ENCODE data around the gene ZNF618. TPM values are rescaled to one million over a fixed set of nuclear protein-coding genes. Genes with fewer than 3 reads are reported as not detected.

Gene ZNF618
- total RNA-seq, 1 experiment from 2014 or later: 1.8 TPM

DNA sequence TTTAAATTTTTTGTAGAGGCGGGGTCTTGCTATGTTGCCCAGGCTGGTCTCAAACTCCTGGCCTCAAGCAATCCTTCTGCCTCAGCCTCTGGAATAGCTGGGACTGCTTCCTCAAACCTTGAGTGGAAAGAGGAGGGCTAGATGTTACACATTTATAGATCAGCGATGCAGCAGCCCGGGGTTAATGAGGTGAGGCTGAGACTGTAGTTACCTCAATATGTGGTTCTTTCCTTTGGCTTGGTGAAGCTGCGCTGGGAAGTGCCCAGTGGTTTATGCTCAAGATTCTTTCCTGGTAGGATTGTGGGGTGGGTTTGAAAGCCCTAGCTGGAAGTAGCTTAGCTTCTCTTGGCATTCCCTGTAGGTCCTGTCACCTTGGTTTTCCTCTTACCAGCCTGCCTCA is 22.5 kb downstream of the ZNF618 start:
- TF ChIP-seq SIN3A (IDR thresholded peaks at IDR 0.05; ENCODE audit: borderline replicate concordance, insufficient read depth, low read depth, low read length): no peak
- no peak for TF ChIP-seq POLR2AphosphoS5 (IDR thresholded peaks at IDR 0.05; ENCODE audit: low read depth, low read length)
- TF ChIP-seq, protein P1, sequence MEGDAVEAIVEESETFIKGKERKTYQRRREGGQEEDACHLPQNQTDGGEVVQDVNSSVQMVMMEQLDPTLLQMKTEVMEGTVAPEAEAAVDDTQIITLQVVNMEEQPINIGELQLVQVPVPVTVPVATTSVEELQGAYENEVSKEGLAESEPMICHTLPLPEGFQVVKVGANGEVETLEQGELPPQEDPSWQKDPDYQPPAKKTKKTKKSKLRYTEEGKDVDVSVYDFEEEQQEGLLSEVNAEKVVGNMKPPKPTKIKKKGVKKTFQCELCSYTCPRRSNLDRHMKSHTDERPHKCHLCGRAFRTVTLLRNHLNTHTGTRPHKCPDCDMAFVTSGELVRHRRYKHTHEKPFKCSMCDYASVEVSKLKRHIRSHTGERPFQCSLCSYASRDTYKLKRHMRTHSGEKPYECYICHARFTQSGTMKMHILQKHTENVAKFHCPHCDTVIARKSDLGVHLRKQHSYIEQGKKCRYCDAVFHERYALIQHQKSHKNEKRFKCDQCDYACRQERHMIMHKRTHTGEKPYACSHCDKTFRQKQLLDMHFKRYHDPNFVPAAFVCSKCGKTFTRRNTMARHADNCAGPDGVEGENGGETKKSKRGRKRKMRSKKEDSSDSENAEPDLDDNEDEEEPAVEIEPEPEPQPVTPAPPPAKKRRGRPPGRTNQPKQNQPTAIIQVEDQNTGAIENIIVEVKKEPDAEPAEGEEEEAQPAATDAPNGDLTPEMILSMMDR (IDR thresholded peaks at IDR 0.05): no peak
- no peak for TF ChIP-seq TCF7L2 (IDR thresholded peaks at IDR 0.05; ENCODE audit: low read depth, low read length)
- TF ChIP-seq, protein P2, sequence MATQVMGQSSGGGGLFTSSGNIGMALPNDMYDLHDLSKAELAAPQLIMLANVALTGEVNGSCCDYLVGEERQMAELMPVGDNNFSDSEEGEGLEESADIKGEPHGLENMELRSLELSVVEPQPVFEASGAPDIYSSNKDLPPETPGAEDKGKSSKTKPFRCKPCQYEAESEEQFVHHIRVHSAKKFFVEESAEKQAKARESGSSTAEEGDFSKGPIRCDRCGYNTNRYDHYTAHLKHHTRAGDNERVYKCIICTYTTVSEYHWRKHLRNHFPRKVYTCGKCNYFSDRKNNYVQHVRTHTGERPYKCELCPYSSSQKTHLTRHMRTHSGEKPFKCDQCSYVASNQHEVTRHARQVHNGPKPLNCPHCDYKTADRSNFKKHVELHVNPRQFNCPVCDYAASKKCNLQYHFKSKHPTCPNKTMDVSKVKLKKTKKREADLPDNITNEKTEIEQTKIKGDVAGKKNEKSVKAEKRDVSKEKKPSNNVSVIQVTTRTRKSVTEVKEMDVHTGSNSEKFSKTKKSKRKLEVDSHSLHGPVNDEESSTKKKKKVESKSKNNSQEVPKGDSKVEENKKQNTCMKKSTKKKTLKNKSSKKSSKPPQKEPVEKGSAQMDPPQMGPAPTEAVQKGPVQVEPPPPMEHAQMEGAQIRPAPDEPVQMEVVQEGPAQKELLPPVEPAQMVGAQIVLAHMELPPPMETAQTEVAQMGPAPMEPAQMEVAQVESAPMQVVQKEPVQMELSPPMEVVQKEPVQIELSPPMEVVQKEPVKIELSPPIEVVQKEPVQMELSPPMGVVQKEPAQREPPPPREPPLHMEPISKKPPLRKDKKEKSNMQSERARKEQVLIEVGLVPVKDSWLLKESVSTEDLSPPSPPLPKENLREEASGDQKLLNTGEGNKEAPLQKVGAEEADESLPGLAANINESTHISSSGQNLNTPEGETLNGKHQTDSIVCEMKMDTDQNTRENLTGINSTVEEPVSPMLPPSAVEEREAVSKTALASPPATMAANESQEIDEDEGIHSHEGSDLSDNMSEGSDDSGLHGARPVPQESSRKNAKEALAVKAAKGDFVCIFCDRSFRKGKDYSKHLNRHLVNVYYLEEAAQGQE (IDR thresholded peaks at IDR 0.05; ENCODE audit: insufficient read depth in 1 of 2, low read depth in 2 of 2, low read length in 1 of 2): no peak
- no peak overlapping the region for H3K27ac ChIP-seq (ENCODE audit: low read length)
- DNase-seq (ENCODE audit: low read depth, low spot score): no peak
- peaks cover 2% of the 10 kb centered on the region; the same call in 1 of the 2 replicates for H3K27me3 ChIP-seq (ENCODE audit: control insufficient read depth, insufficient read depth, low read length)
- no peaks in the 10 kb centered on the region for H3K9me3 ChIP-seq (ENCODE audit: control insufficient read depth, insufficient read depth, low read depth, low read length)
- intact Hi-C loops (cut with micrococcal nuclease; ENCODE audit: unreplicated experiment) (no loop called here), in situ Hi-C loops (cut with HindIII; ENCODE audit: low pct_unique_long_range_greater_than_20kb, low sequenced_read_pairs) (no loop called here)
- ChIA-PET POLR2A (no interaction called here), CTCF (no interaction called here)
- H3K4me3 ChIP-seq (ENCODE audit: low read depth in 2 of 2, low read length in 2 of 2): no peak overlapping the region
- ATAC-seq: no peak
- BruUV-seq (replicated peaks): no TSS peak
- no peaks in the 10 kb centered on the region for H3K36me3 ChIP-seq (ENCODE audit: control insufficient read depth, insufficient read depth, low read length)
- no peaks in the 10 kb centered on the region for H3K4me1 ChIP-seq (ENCODE audit: control insufficient read depth, insufficient read depth, low read length)

DNA sequence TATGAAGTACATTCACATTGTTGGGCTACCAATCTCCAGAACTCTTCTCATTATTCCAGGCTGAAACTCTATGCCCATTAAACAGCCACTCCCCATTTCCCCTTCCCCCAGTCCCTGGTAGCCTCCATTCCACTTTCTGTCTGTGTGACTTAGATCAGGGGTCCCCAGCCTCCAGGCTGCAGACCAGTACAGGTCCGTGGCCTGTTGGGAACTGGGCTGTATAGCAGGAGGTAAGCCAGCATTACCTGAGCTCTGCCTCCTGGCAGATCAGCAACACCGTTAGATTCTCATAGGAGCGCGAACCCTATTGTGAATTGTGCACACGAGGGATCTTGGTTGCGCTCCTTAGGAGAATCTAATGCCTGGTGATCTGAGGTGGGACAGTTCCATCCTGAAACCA is 23.1 kb downstream of the ZNF618 start:
- no TSS peak for BruUV-seq (replicated peaks)
- intact Hi-C loops (cut with micrococcal nuclease; ENCODE audit: unreplicated experiment): no loop called here
- no peak for TF ChIP-seq SIN3A (IDR thresholded peaks at IDR 0.05; ENCODE audit: borderline replicate concordance, insufficient read depth, low read depth, low read length)
- no peak for TF ChIP-seq POLR2AphosphoS5 (IDR thresholded peaks at IDR 0.05; ENCODE audit: low read depth, low read length)
- no peak for TF ChIP-seq TCF7L2 (IDR thresholded peaks at IDR 0.05; ENCODE audit: low read depth, low read length)
- TF ChIP-seq, protein P1 (IDR thresholded peaks at IDR 0.05): no peak
- TF ChIP-seq, protein P2 (IDR thresholded peaks at IDR 0.05; ENCODE audit: insufficient read depth in 1 of 2, low read depth in 2 of 2, low read length in 1 of 2): no peak
- in situ Hi-C loops (cut with HindIII; ENCODE audit: low pct_unique_long_range_greater_than_20kb, low sequenced_read_pairs): no loop called here
- DNase-seq (ENCODE audit: low read depth, low spot score): no peak
- ATAC-seq: no peak
- Histone ChIP-seq H3K4me1 (ENCODE audit: control insufficient read depth, insufficient read depth, low read length) (no peaks in the 10 kb centered on the region), H3K27ac (ENCODE audit: low read length) (no peak overlapping the region), H3K4me3 (ENCODE audit: low read depth in 2 of 2, low read length in 2 of 2) (no peak overlapping the region), H3K36me3 (ENCODE audit: control insufficient read depth, insufficient read depth, low read length) (no peaks in the 10 kb centered on the region), H3K9me3 (ENCODE audit: control insufficient read depth, insufficient read depth, low read depth, low read length) (no peaks in the 10 kb centered on the region), H3K27me3 (ENCODE audit: control insufficient read depth, insufficient read depth, low read length) (peaks cover 2% of the 10 kb centered on the region; the same call in 1 of the 2 replicates)
- CTCF ChIA-PET: no interaction called here
- POLR2A ChIA-PET: no interaction called here

Data from Panc1 (cell line).